NCI-H2227 treated with DMSO at 0.1 percent for 48 hours (cell line): ENCODE data around the gene HSD17B13.

ENCODE experiments used
- DNase-seq: peaks from one replicate; lab custom pipeline; 2025; lab: John Stamatoyannopoulos, UW

HSD17B13 gene

GRCh38 chr4:87266986-87267385, 55.7 kb downstream of the HSD17B13 start:
- DNase-seq, result no peak

GRCh38 chr4:87262886-87263285, 59.8 kb downstream of the HSD17B13 start:
- DNase-seq, result no peak

GRCh38 chr4:87260477-87260876, 62.2 kb downstream of the HSD17B13 start:
- no peak for DNase-seq

- no peak for DNase-seq
Observed at GRCh38 chr4:87258677-87259076, 64.0 kb downstream of the HSD17B13 start.

- no peak for DNase-seq
Observed at GRCh38 chr4:87257523-87257922, 65.2 kb downstream of the HSD17B13 start.

- DNase-seq, result no peak
Observed at GRCh38 chr4:87255755-87256154, 66.9 kb downstream of the HSD17B13 start.
